GM12864 (cell line): Measurements from ENCODE around the gene ABHD13.

Source experiments
- DNase-seq: peaks from one replicate; pipeline ENCODE4 v3.0.0-alpha.2; 2011; ENCODE audit warnings: low read depth
- H3K4me3 ChIP-seq: 2 replicates; pipeline ENCODE4 v1.5.1; 2011; ENCODE audit warnings: mild to moderate bottlenecking, low read depth, low read length, control low read depth
- CTCF ChIP-seq: IDR thresholded peaks from 2 replicates; pipeline ENCODE4 v1.5.1; 2011; ENCODE audit warnings: low read depth, mild to moderate bottlenecking, moderate library complexity, low read length, control low read depth, inconsistent platforms; ENCODE audit errors: missing control alignments

ABHD13 gene

GRCh38 chr13:108218044-108218974 lies at the start of gene ABHD13:
TSS of gene ABHD13 (plus strand) at chr13:108218392. CDS start at chr13:108229219, 10,827 bp downstream.
- DNase-seq = peak; percentile 77
- no peak for TF ChIP-seq CTCF
- H3K4me3 ChIP-seq = peak within 1 kb of the TSS; percentile 99

- no peak overlapping the region for H3K4me3 ChIP-seq
- DNase-seq = no peak
- no peak for TF ChIP-seq CTCF
Observed at GRCh38 chr13:108168929-108169328, 49.3 kb upstream of the ABHD13 start.

GRCh38 chr13:108176685-108177274 lies 41.4 kb upstream of the ABHD13 start:
- H3K4me3 ChIP-seq = no peak overlapping the region
- peak; percentile 56 for TF ChIP-seq CTCF
- no peak for DNase-seq

- no peak for DNase-seq
- TF ChIP-seq CTCF = no peak
- H3K4me3 ChIP-seq = no peak overlapping the region
Observed at GRCh38 chr13:108178078-108178477, 40.1 kb upstream of the ABHD13 start.

GRCh38 chr13:108182652-108183051 lies 35.5 kb upstream of the ABHD13 start:
- TF ChIP-seq CTCF = no peak
- H3K4me3 ChIP-seq = no peak overlapping the region
- no peak for DNase-seq

GRCh38 chr13:108185223-108185622 lies 33.0 kb upstream of the ABHD13 start:
- no peak overlapping the region for H3K4me3 ChIP-seq
- no peak for TF ChIP-seq CTCF
- DNase-seq = no peak

- no peak for DNase-seq
- H3K4me3 ChIP-seq = no peak overlapping the region
- TF ChIP-seq CTCF = no peak
Observed at GRCh38 chr13:108188260-108188659, 29.9 kb upstream of the ABHD13 start.
